GM10248 (cell line): Measurements from ENCODE around the gene DHRS13.
"Not testable (repeated sequence)": the region's sequence is repeated elsewhere in the genome, so short reads cannot be mapped to it uniquely, and the experiment has no call there.

Experiments used
- CTCF ChIA-PET: fragments of 300-600 bp; sonication (Branson Sonifier 250); formaldehyde crosslinking; extraction: SDS; loops from one replicate; lab custom pipeline; 2021; ENCODE audit warnings: antibody characterized with exemption; lab: Yijun Ruan, JAX
- POLR2A ChIA-PET: fragments of 350-650 bp; sonication (Branson Sonifier 250); formaldehyde crosslinking; extraction: SDS; loops from one replicate; lab custom pipeline; 2020; ENCODE audit warnings: antibody characterized with exemption; lab: Yijun Ruan, JAX
- DNase-seq: peaks from one replicate; pipeline ENCODE4 v3.0.0; 2012; ENCODE audit errors: extremely low spot score
- CTCF ChIP-seq: IDR thresholded peaks from 2 replicates; pipeline ENCODE4 v1.5.1; 2012; ENCODE audit warnings: mild to moderate bottlenecking, low read depth; ENCODE audit errors: extremely low read depth, missing control alignments, control extremely low read depth

DHRS13 gene

GRCh38 chr17:28878158-28878910 is 24.5 kb downstream of the DHRS13 start:
- TF ChIP-seq CTCF = no peak
- CTCF ChIA-PET = interaction anchor here (0.7 to 2.8 kb wide), 10 partner anchors 9 to 151 kb away, joined by 3 to 15 read pairs (median 4); no protein-coding TSS in a partner anchor
- DNase-seq = no peak
- POLR2A ChIA-PET = interaction anchor here (0.6 kb wide), 1 partner anchor 152 kb away, joined by 10 read pairs; no protein-coding TSS in a partner anchor

GRCh38 chr17:28877150-28877711 is 25.6 kb downstream of the DHRS13 start:
- DNase-seq, POLR2A ChIA-PET: not testable (repeated sequence)
- CTCF ChIA-PET = interaction anchor here (1.5 to 2.8 kb wide), 3 partner anchors 14 to 151 kb away, joined by 3 to 9 read pairs (median 4); partner anchors contain the start of genes DHRS13 and TLCD1

GRCh38 chr17:28875848-28876550 is 26.9 kb downstream of the DHRS13 start:
- POLR2A ChIA-PET = no interaction called here
- TF ChIP-seq CTCF = no peak
- DNase-seq = no peak
- CTCF ChIA-PET = interaction anchor here (1.5 to 1.7 kb wide), 2 partner anchors 27 to 149 kb away, joined by 3 to 4 read pairs; partner anchors contain the start of genes DHRS13 and TLCD1

GRCh38 chr17:28874750-28875149 is 28.1 kb downstream of the DHRS13 start:
- CTCF ChIA-PET = interaction anchor here (0.8 kb wide), 1 partner anchor 9 kb away, joined by 3 read pairs; no protein-coding TSS in a partner anchor
- TF ChIP-seq CTCF = no peak
- DNase-seq = no peak
- POLR2A ChIA-PET = no interaction called here

- ChIA-PET POLR2A (interaction anchor here (0.6 kb wide), 1 partner anchor 7 kb away, joined by 3 read pairs; no protein-coding TSS in a partner anchor), CTCF (no interaction called here)
- no peak for DNase-seq
- TF ChIP-seq CTCF = no peak
Measured at GRCh38 chr17:28873839-28874238, 29.0 kb downstream of the DHRS13 start.

GRCh38 chr17:28871056-28871579 is 31.8 kb downstream of the DHRS13 start:
- DNase-seq = peak; percentile 85

More at GRCh38 chr17:28871056-28871579, 31.8 kb downstream of the DHRS13 start:
- ChIA-PET CTCF (interaction anchor here (1.0 to 2.9 kb wide), 9 partner anchors 10 to 145 kb away, joined by 3 to 14 read pairs (median 4); partner anchors contain the start of genes PHF12 and TLCD1), POLR2A (interaction anchor here (1.0 kb wide), 1 partner anchor 12 kb away, joined by 3 read pairs; no protein-coding TSS in a partner anchor)
- no peak for TF ChIP-seq CTCF
